Measurements from ENCODE around the gene KCTD7.
"Not testable (repeated sequence)": the region's sequence is repeated elsewhere in the genome, so short reads cannot be mapped to it uniquely, and the experiment has no call there.

DNA sequence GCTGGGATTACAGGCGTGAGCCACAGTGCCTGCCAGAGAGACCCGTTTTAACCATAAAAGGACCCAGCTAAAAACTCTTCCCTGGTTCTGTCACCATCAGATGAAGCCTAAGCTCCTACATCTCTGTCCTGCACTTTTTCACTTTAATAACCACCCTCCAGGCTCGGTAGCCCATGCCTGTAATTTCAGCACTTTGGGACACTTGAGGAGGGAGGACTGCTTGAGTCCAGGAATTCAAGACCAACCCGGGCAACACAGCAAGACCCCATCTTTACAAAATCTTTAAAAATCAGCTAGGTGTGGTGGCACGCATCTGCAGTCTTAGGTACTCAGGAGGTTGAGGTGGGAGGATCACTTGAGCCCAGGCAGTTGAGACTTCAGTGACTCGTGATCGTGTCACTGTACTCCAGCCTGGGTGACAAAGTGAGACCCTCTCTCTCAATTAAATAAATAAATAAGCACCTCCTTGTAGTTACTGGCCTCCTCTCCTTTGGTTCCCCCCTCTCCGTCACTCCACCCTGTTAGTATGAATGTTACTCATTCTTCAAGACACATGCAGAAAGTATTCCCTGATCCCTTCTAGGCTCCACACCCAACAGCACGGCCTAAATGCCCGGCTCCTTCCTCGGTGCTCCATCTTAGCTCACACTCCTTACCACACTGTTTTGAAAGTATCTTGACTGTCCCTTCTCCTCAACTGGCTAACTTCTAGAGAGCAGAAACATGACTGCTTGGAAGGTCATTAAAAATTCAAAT, 38.2 kb upstream of the KCTD7 start:
- TF ChIP-seq, protein P1, sequence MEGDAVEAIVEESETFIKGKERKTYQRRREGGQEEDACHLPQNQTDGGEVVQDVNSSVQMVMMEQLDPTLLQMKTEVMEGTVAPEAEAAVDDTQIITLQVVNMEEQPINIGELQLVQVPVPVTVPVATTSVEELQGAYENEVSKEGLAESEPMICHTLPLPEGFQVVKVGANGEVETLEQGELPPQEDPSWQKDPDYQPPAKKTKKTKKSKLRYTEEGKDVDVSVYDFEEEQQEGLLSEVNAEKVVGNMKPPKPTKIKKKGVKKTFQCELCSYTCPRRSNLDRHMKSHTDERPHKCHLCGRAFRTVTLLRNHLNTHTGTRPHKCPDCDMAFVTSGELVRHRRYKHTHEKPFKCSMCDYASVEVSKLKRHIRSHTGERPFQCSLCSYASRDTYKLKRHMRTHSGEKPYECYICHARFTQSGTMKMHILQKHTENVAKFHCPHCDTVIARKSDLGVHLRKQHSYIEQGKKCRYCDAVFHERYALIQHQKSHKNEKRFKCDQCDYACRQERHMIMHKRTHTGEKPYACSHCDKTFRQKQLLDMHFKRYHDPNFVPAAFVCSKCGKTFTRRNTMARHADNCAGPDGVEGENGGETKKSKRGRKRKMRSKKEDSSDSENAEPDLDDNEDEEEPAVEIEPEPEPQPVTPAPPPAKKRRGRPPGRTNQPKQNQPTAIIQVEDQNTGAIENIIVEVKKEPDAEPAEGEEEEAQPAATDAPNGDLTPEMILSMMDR (conservative IDR thresholded peaks at IDR 0.05; ENCODE audit: low read length), result not testable (repeated sequence)
- not testable (repeated sequence) for TF ChIP-seq EZH2phosphoT487 (IDR thresholded peaks at IDR 0.05; ENCODE audit: borderline replicate concordance)

Measured in Loucy (cell line).